ENCODE measurements around the gene SMURF2. TPM values are rescaled to one million over a fixed set of nuclear protein-coding genes. Genes with fewer than 3 reads are reported as not detected.
A peak's percentile ranks its signal among the peaks of the same experiment; 100 is the strongest.

The SMURF2 gene
- total RNA-seq, 1 donor from 2014 or later, result 42.3 TPM

DNA sequence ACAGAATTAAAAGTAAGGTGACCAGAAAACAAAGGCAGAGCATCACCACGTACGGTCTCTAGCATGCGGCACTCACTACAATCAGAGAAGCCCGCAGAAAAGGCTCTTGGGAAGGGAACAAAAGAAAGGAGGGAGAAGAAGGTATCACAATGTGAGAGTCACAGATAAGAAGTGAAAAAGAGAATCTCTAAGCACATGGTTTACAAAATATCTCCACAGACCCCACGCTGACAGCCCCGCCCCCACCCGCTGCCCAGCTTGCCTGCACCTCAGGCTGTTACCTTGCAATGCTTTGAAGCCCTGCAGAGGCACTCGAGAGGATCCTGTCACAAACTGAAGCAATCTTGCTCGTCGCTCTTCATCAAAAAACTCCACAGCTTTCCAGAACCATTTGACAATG is 114.8 kb downstream of the SMURF2 start:
- Mint-ChIP-seq H3K27ac (ENCODE audit: unreplicated experiment) (no peak overlapping the region), H3K4me3 (ENCODE audit: unreplicated experiment) (no peak overlapping the region), H3K27me3 (ENCODE audit: unreplicated experiment) (no peaks in the 10 kb centered on the region), H3K36me3 (ENCODE audit: unreplicated experiment) (peaks cover 37% of the 10 kb centered on the region), H3K4me1 (ENCODE audit: unreplicated experiment) (peaks cover 8% of the 10 kb centered on the region), H3K9me3 (ENCODE audit: unreplicated experiment) (no peaks in the 10 kb centered on the region)
- DNase-seq (ENCODE audit: extremely low spot score, unreplicated experiment), result no peak
- TF ChIP-seq, protein P1, sequence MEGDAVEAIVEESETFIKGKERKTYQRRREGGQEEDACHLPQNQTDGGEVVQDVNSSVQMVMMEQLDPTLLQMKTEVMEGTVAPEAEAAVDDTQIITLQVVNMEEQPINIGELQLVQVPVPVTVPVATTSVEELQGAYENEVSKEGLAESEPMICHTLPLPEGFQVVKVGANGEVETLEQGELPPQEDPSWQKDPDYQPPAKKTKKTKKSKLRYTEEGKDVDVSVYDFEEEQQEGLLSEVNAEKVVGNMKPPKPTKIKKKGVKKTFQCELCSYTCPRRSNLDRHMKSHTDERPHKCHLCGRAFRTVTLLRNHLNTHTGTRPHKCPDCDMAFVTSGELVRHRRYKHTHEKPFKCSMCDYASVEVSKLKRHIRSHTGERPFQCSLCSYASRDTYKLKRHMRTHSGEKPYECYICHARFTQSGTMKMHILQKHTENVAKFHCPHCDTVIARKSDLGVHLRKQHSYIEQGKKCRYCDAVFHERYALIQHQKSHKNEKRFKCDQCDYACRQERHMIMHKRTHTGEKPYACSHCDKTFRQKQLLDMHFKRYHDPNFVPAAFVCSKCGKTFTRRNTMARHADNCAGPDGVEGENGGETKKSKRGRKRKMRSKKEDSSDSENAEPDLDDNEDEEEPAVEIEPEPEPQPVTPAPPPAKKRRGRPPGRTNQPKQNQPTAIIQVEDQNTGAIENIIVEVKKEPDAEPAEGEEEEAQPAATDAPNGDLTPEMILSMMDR (IDR thresholded peaks at IDR 0.05), result no peak

DNA sequence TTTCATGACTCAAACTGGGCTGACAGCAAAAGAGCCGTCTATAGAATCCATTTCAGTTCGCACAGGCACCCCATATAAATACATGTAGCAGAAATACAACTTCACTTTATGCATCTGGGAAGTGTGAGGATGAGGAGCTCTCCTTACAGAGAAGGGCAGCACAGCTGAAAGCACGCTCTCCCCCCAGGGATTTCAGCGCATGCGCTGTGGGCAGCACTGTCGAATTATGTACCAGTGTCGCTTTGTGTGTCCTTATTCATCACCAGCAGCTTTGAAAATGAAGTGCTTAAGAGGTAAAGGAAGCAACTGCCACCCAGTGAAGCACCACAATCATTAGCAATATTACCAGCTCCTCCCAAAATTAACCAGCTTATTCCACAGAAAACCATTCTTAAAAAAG is 115.4 kb downstream of the SMURF2 start:
- no peaks in the 10 kb centered on the region for H3K9me3 Mint-ChIP-seq (ENCODE audit: unreplicated experiment)
- H3K27me3 Mint-ChIP-seq (ENCODE audit: unreplicated experiment), result no peaks in the 10 kb centered on the region
- TF ChIP-seq, protein P1 (IDR thresholded peaks at IDR 0.05), result no peak
- H3K4me3 Mint-ChIP-seq (ENCODE audit: unreplicated experiment), result no peak overlapping the region
- peaks cover 6% of the 10 kb centered on the region for H3K4me1 Mint-ChIP-seq (ENCODE audit: unreplicated experiment)
- no peak overlapping the region for H3K27ac Mint-ChIP-seq (ENCODE audit: unreplicated experiment)
- no peak for DNase-seq (ENCODE audit: extremely low spot score, unreplicated experiment)
- peaks cover 36% of the 10 kb centered on the region for H3K36me3 Mint-ChIP-seq (ENCODE audit: unreplicated experiment)

DNA sequence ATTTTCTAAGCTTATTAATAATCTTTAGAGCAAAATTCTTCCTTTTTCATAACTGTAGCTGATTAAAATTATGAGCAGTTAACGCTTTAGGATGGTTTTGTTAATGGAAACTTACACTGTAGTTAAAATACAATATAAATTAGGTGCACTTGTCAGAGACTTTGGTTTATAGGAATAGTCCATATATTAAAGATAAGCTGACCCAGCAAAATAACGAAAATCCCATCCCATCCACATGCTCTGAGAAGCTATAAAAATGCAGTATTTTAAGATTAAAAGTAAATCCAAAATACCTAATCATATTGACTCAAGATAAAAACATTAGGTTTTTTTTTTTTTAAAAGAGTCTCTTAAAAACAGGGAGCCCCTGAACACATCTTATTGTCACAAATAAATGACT is 117.4 kb downstream of the SMURF2 start:
- no peaks in the 10 kb centered on the region for H3K9me3 Mint-ChIP-seq (ENCODE audit: unreplicated experiment)
- peaks cover 32% of the 10 kb centered on the region for H3K36me3 Mint-ChIP-seq (ENCODE audit: unreplicated experiment)
- TF ChIP-seq, protein P1 (IDR thresholded peaks at IDR 0.05), result no peak
- H3K4me1 Mint-ChIP-seq (ENCODE audit: unreplicated experiment), result peaks cover 6% of the 10 kb centered on the region
- H3K27me3 Mint-ChIP-seq (ENCODE audit: unreplicated experiment), result no peaks in the 10 kb centered on the region
- no peak overlapping the region for H3K27ac Mint-ChIP-seq (ENCODE audit: unreplicated experiment)
- H3K4me3 Mint-ChIP-seq (ENCODE audit: unreplicated experiment), result no peak overlapping the region
- no peak for DNase-seq (ENCODE audit: extremely low spot score, unreplicated experiment)

DNA sequence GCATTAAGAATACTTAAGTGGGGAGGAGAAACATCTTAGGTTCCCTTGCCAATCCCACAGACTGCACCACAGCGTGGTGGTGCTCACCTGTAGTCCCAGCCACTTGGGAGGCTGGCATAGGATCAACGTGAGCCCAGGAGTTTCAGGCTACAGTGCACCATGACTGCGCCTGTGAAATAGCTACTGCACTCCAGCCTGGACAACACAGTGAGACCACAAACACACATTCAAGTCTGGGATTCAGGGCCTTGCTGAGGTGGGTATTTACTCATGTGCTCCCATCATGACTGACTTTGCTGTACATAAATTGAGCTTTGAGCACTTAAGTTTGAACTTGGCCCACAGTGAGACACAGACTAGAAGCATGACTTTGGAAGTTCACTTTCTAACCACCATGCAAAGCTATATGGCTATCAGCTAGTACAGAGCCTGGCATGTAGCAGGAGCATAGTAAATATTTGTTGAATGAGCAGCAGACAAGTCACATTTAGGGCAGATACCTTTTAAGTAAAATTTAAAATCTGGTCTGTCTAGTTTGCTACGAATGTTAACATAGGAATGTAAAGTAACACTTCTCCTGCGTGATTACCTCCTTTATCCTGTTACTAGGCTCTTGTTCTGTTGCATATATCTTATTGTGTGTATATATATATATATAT is 121.9 kb downstream of the SMURF2 start:
- Mint-ChIP-seq H3K9me3 (ENCODE audit: unreplicated experiment) (no peaks in the 10 kb centered on the region), H3K4me3 (ENCODE audit: unreplicated experiment) (no peak overlapping the region), H3K27ac (ENCODE audit: unreplicated experiment) (no peak overlapping the region), H3K27me3 (ENCODE audit: unreplicated experiment) (no peaks in the 10 kb centered on the region), H3K36me3 (ENCODE audit: unreplicated experiment) (peaks cover 43% of the 10 kb centered on the region), H3K4me1 (ENCODE audit: unreplicated experiment) (peaks cover 6% of the 10 kb centered on the region)
- DNase-seq (ENCODE audit: extremely low spot score, unreplicated experiment), result no peak
- TF ChIP-seq, protein P1 (IDR thresholded peaks at IDR 0.05), result no peak

DNA sequence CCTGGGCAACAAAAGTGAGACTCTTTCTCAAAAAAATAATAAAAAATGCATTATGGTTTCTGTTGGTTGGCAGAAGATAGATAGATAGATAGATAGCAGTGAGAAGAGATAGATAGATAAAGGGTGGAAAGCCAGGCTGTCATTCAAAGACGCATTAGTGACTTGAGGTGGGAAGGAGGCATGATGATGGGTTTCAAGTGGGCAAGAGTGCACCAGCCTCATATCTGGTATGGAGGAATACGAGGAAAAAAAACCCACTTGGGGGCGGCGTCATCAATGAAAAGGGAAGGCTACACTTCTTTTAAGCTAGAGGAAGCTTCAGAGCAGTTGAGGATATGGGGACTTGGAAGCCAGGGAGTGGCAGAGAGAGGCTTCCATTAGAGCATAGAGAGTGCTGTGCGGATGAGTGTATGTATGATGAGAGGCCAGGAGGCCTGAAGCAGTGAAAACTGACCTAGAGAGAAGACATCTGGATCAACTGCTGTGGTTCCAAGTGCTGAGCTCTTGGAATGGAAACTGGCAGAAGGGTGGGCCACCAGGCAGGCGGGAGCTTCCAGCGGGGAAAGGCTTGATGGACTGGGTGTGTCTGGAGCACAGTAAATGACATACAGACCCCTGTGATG is 123.5 kb downstream of the SMURF2 start:
- no peak for DNase-seq (ENCODE audit: extremely low spot score, unreplicated experiment)
- Mint-ChIP-seq H3K27me3 (ENCODE audit: unreplicated experiment) (no peaks in the 10 kb centered on the region), H3K27ac (ENCODE audit: unreplicated experiment) (peak overlapping the region; percentile 23), H3K4me3 (ENCODE audit: unreplicated experiment) (no peak overlapping the region), H3K36me3 (ENCODE audit: unreplicated experiment) (peaks cover 46% of the 10 kb centered on the region), H3K9me3 (ENCODE audit: unreplicated experiment) (no peaks in the 10 kb centered on the region), H3K4me1 (ENCODE audit: unreplicated experiment) (peaks cover 6% of the 10 kb centered on the region)
- TF ChIP-seq, protein P1 (IDR thresholded peaks at IDR 0.05), result no peak

All from osteocyte (in vitro differentiated cells).